HepG2 (cell line): ENCODE results near the gene SATB1. TPM values are rescaled to one million over a fixed set of nuclear protein-coding genes. Genes with fewer than 3 reads are reported as not detected.

Experiments
- ATAC-seq: fragments of 200-7000 bp; cut with Tn5 transposase; 3 replicates; pipeline ENCODE4 v1.9.1; 2020; ENCODE audit warnings: mild to moderate bottlenecking, moderate library complexity
- BruUV-seq: library from RNA; stranded (reverse); fragments of 400-500 nt; replicated peaks from 2 replicates; lab custom pipeline; 2021; lab: Mats Ljungman, UMichigan
- CTCF ChIA-PET: fragments of 300-600 bp; formaldehyde crosslinking; extraction: SDS; loops from one replicate; lab custom pipeline; 2021; ENCODE audit warnings: low total read pairs, inconsistent platforms, low intra/inter-chr PET ratio; lab: Yijun Ruan, JAX
- POLR2A ChIA-PET: fragments of 350-600 bp; sonication (Branson Sonifier 250); formaldehyde crosslinking; loops from one replicate; lab custom pipeline; 2020; ENCODE audit warnings: antibody characterized with exemption, inconsistent platforms; lab: Yijun Ruan, JAX
- DNase-seq: peaks from one replicate; pipeline ENCODE4 v3.0.0-alpha.2; 2015; ENCODE audit warnings: low spot score
- FAIRE-seq: peaks from 3 replicates; lab custom pipeline; 2011; peaks lifted over from hg19 to GRCh38; lab: Jason Lieb, UNC
- H2AFZ ChIP-seq: one replicate; pipeline ENCODE4 v1.6.1; 2011; ENCODE audit warnings: low read length, inconsistent platforms
- H3K27ac ChIP-seq: fragments of 300-600 bp; 3 replicates; pipeline ENCODE4 v1.8.0; 2011; ENCODE audit warnings: mixed run types, mild to moderate bottlenecking, mixed read lengths, low read length, inconsistent platforms; ENCODE audit not compliant: insufficient read depth; ENCODE audit errors: extremely low read length
- H3K27me3 ChIP-seq, 2 experiments: fragments of 200-600 bp in 1 of 2; 2 replicates in 1 of 2; 3 replicates in 1 of 2; pipeline versions ENCODE4 v1.6.0 to v1.8.0; 2011; ENCODE audit warnings: low read length in 2 of 2, mild to moderate bottlenecking in 2 of 2, moderate library complexity in 2 of 2, inconsistent platforms in 1 of 2; ENCODE audit not compliant: insufficient read depth in 2 of 2, control insufficient read depth in 1 of 2
- H3K36me3 ChIP-seq, 2 experiments: fragments of 200-600 bp in 1 of 2; replicated peaks in 1 of 2; 2 replicates in 1 of 2; 3 replicates in 1 of 2; pipeline versions ENCODE4 v1.5.1 to v1.8.0; 2011; ENCODE audit warnings: low read length in 2 of 2, inconsistent platforms in 1 of 2; ENCODE audit not compliant: insufficient read depth in 2 of 2, control insufficient read depth in 1 of 2
- H3K4me1 ChIP-seq: 2 replicates; pipeline ENCODE4 v1.5.1; 2012; ENCODE audit warnings: low read length, inconsistent platforms; ENCODE audit not compliant: insufficient read depth
- H3K4me2 ChIP-seq: 2 replicates; pipeline ENCODE4 v1.6.0; 2011; ENCODE audit warnings: low read depth, low read length, inconsistent platforms
- H3K4me3 ChIP-seq, 3 experiments: fragments of 200-600 bp in 1 of 3; sonication (generic), shearing (Covaris generic) in 1 of 3; replicated peaks in 1 of 3; 2 replicates each; pipeline ENCODE4 v1.5.1; 2011 to 2016; ENCODE audit warnings: low read length in 3 of 3, inconsistent platforms in 2 of 3, low read depth in 2 of 3, mild to moderate bottlenecking in 2 of 3, control low read depth in 1 of 3, mixed read lengths in 1 of 3; ENCODE audit not compliant: insufficient read depth in 1 of 3
- H3K79me2 ChIP-seq: one replicate; pipeline ENCODE4 v1.6.1; 2011; ENCODE audit warnings: low read length, inconsistent platforms; ENCODE audit not compliant: insufficient read depth
- H3K9ac ChIP-seq: 2 replicates; pipeline ENCODE4 v1.6.0; 2011; ENCODE audit warnings: mild to moderate bottlenecking, low read depth, low read length, inconsistent platforms; ENCODE audit not compliant: insufficient read depth
- H3K9me3 ChIP-seq: 2 replicates; pipeline ENCODE4 v1.5.1; 2012; ENCODE audit warnings: mild to moderate bottlenecking, low read length
- H4K20me1 ChIP-seq: 2 replicates; pipeline ENCODE4 v1.6.0; 2011; ENCODE audit warnings: inconsistent platforms, mild to moderate bottlenecking, low read length, moderate library complexity; ENCODE audit not compliant: insufficient read depth
- POGZ ChIP-seq: sonication (generic); formaldehyde crosslinking; IDR thresholded peaks from 2 replicates; pipeline ENCODE4 v1.4.0; 2020; ENCODE audit warnings: mild to moderate bottlenecking, missing genetic modification reagents
- SMC3 ChIP-seq: IDR thresholded peaks from 2 replicates; pipeline ENCODE4 v1.6.1; 2011; ENCODE audit warnings: low read length, improper control_type of control experiment
- ZC3H4 ChIP-seq: sonication (generic); formaldehyde crosslinking; IDR thresholded peaks from 2 replicates; pipeline ENCODE4 v1.4.0; 2020; ENCODE audit warnings: missing genetic modification reagents, borderline replicate concordance
- ZFP36 ChIP-seq: fragments of 150-350 bp; IDR thresholded peaks from 2 replicates; pipeline ENCODE4 v1.6.1; 2018; ENCODE audit warnings: borderline replicate concordance, low read length, low read depth; ENCODE audit not compliant: partially characterized antibody
- ZMYM2 ChIP-seq: sonication (generic); formaldehyde crosslinking; IDR thresholded peaks from 2 replicates; pipeline ENCODE4 v1.8.0; 2022; ENCODE audit warnings: mild to moderate bottlenecking, missing genetic modification reagents
- ZNF75D ChIP-seq: sonication (generic); formaldehyde crosslinking; IDR thresholded peaks from 2 replicates; pipeline ENCODE4 v1.8.1; 2023; ENCODE audit warnings: missing genetic modification reagents, mild to moderate bottlenecking, borderline replicate concordance
- ZSCAN31 ChIP-seq: sonication (generic); formaldehyde crosslinking; IDR thresholded peaks from 2 replicates; pipeline ENCODE4 v1.5.0; 2020; ENCODE audit warnings: low read depth, mild to moderate bottlenecking, missing genetic modification reagents
- WGBS: methylation state at CpG from one replicate; pipeline ENCODE4 v1.1.6; 2017; ENCODE audit warnings: low lambda C conversion rate; 5-methylcytosine and 5-hydroxymethylcytosine counted together
- in situ Hi-C: cut with HindIII; loops from 2 replicates; pipeline ENCODE4 v1.10.0; 2017; ENCODE audit warnings: low pct_unique_long_range_greater_than_20kb; ENCODE audit not compliant: extremely low pct_ligation_motif_present
- intact Hi-C: fragments of 100-400 bp; cut with micrococcal nuclease; formaldehyde crosslinking; loops from one replicate; pipeline ENCODE4 v1.10.0; 2022; ENCODE audit not compliant: unreplicated experiment
- polyA plus RNA-seq, 8 experiments: library from polyadenylated mRNA; depleted of rRNA in 3 of 8; stranded (reverse) in 7 of 8; unstranded in 1 of 8; fragments of >200 nt; fragmentation: Illumina TruSeq in 4 of 8; extraction: Trizol in 4 of 8; gene quantifications; 2 replicates each; pipeline versions ENCODE4 v1.2.1 to v1.2.3, GENCODE V29; 2011 to 2016; ENCODE audit warnings: low read depth in 4 of 8, missing spikeins in 1 of 8, mixed read lengths in 1 of 8; ENCODE audit not compliant: insufficient read depth in 1 of 8
- total RNA-seq, 5 experiments: library from RNA; depleted of rRNA; stranded (reverse); fragments of >200 nt; fragmentation: Illumina TruSeq; extraction: Trizol; gene quantifications; 2 replicates each; pipeline ENCODE4 v1.2.3, GENCODE V29; 2016; ENCODE audit warnings: low read depth in 1 of 5
- TF ChIP-seq, protein P1 (sequence below): sonication (generic); formaldehyde crosslinking; IDR thresholded peaks from 2 replicates; pipeline ENCODE4 v1.4.0; 2020; ENCODE audit warnings: missing genetic modification reagents, borderline replicate concordance
- TF ChIP-seq, protein P2 (sequence below): fragments of 450-650 bp; IDR thresholded peaks from 2 replicates; pipeline ENCODE4 v1.6.1; 2017; ENCODE audit warnings: mild to moderate bottlenecking
- TF ChIP-seq, protein P3 (sequence below): sonication (generic); formaldehyde crosslinking; IDR thresholded peaks from 2 replicates; pipeline ENCODE4 v1.8.0; 2022; ENCODE audit warnings: mild to moderate bottlenecking, missing genetic modification reagents, moderate library complexity
- TF ChIP-seq, protein P4 (sequence below): IDR thresholded peaks from 2 replicates; pipeline ENCODE4 v1.6.1; 2016; ENCODE audit warnings: missing compliant biosample characterization, missing genetic modification reagents, borderline replicate concordance

The SATB1 gene
- total and polyA plus RNA-seq, 2 of the 13 experiments (the other 11 are each of a cell fraction or from before 2014, with no cell fraction given) = 0.03 TPM; not detected in 1

DNA sequence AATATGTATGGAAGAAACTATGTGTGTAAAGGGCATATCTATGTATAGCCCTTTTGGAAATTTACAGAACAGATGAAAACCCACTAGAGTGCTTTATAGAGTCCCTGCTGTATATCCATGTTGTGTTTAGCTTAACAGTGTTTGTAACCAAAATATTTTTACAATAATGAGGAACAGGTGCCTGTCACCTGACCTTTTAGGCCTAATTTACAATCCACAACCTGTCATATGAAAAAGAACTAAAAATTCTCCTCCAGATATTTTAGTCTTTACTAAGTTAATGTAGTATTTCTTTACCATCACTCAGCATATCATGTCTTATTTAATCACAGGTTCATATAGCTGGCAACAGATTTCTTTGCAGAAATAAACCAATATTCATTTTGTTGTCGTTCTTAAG is 16.4 kb upstream of the SATB1 start:
- ChIA-PET POLR2A (no interaction called here), CTCF (no interaction called here)
- no peak overlapping the region for H3K4me3 ChIP-seq
- H3K27ac ChIP-seq = no peak overlapping the region
- peaks cover 6 to 35% of the 10 kb centered on the region in 2 experiments for H3K27me3 ChIP-seq
- DNase-seq (no peak), FAIRE-seq (no peak), ATAC-seq (no peak)
- H3K9ac ChIP-seq = no peak overlapping the region
- H3K4me1 ChIP-seq = no peaks in the 10 kb centered on the region
- no peaks in the 10 kb centered on the region for H3K9me3 ChIP-seq
- no peak overlapping the region for H2AFZ ChIP-seq
- 2% methylated on average over 1 of the region's 1 CpG for WGBS
- no peaks in the 10 kb centered on the region for H3K79me2 ChIP-seq
- intact Hi-C loops (no loop called here), in situ Hi-C loops (no loop called here)
- H4K20me1 ChIP-seq = no peaks in the 10 kb centered on the region
- BruUV-seq = no TSS peak
- H3K36me3 ChIP-seq = no peaks in the 10 kb centered on the region
- TF ChIP-seq, protein P1, sequence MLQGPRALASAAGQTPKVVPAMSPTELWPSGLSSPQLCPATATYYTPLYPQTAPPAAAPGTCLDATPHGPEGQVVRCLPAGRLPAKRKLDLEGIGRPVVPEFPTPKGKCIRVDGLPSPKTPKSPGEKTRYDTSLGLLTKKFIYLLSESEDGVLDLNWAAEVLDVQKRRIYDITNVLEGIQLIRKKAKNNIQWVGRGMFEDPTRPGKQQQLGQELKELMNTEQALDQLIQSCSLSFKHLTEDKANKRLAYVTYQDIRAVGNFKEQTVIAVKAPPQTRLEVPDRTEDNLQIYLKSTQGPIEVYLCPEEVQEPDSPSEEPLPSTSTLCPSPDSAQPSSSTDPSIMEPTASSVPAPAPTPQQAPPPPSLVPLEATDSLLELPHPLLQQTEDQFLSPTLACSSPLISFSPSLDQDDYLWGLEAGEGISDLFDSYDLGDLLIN (CRISPR knock-in tag) = no peak
- no peak for TF ChIP-seq POGZ (CRISPR knock-in tag)
- no peak for TF ChIP-seq ZMYM2 (CRISPR knock-in tag)
- TF ChIP-seq ZSCAN31 (CRISPR knock-in tag) = no peak
- TF ChIP-seq SMC3 = no peak
- H3K4me2 ChIP-seq = no peak overlapping the region

DNA sequence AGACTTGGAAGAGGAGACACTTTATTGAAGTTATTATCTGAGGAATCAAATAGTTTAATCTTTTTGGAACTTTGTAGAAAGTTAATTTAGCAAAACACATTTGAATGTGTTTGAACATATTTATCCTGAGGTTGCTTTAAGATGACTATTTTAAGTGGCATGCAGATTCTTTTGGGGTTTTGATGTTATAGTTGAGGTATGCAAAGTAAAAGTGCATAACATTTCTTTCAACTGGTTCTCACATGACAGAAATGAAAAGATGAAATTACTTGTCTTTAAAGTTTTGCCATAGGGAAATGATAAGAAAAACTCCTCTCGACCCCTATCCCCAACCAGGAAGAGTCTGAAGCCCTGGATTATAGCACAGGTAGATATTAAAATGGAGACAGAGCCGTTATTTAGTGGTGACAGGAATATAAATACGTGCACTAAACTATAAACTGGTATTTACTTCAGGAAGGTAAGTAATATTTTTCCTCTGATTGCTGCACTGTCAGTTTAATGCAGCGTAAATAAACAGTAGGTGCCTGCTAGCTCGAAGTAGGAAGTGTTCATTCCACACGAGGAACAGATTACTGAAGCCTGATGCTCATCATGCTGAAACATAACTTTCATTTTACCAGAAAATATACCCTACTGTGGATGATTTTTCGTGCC is 15.1 kb upstream of the SATB1 start:
- H3K4me2 ChIP-seq = no peak overlapping the region
- peaks cover 5 to 23% of the 10 kb centered on the region in 2 experiments for H3K27me3 ChIP-seq
- H4K20me1 ChIP-seq = no peaks in the 10 kb centered on the region
- WGBS = 2% methylated on average over 7 of the region's 7 CpGs
- intact Hi-C loops (no loop called here), in situ Hi-C loops (no loop called here)
- ChIA-PET POLR2A (no interaction called here), CTCF (no interaction called here)
- ATAC-seq = no peak
- H2AFZ ChIP-seq = no peak overlapping the region
- no peaks in the 10 kb centered on the region for H3K4me1 ChIP-seq
- no peaks in the 10 kb centered on the region for H3K36me3 ChIP-seq
- no TSS peak for BruUV-seq
- DNase-seq = no peak
- H3K4me3 ChIP-seq = no peak overlapping the region
- H3K9ac ChIP-seq = no peak overlapping the region
- no peak for FAIRE-seq
- no peaks in the 10 kb centered on the region for H3K79me2 ChIP-seq
- H3K27ac ChIP-seq = no peak overlapping the region
- H3K9me3 ChIP-seq = no peaks in the 10 kb centered on the region
- no peak for TF ChIP-seq ZFP36
- TF ChIP-seq ZC3H4 (CRISPR knock-in tag) = no peak
- TF ChIP-seq, protein P2, sequence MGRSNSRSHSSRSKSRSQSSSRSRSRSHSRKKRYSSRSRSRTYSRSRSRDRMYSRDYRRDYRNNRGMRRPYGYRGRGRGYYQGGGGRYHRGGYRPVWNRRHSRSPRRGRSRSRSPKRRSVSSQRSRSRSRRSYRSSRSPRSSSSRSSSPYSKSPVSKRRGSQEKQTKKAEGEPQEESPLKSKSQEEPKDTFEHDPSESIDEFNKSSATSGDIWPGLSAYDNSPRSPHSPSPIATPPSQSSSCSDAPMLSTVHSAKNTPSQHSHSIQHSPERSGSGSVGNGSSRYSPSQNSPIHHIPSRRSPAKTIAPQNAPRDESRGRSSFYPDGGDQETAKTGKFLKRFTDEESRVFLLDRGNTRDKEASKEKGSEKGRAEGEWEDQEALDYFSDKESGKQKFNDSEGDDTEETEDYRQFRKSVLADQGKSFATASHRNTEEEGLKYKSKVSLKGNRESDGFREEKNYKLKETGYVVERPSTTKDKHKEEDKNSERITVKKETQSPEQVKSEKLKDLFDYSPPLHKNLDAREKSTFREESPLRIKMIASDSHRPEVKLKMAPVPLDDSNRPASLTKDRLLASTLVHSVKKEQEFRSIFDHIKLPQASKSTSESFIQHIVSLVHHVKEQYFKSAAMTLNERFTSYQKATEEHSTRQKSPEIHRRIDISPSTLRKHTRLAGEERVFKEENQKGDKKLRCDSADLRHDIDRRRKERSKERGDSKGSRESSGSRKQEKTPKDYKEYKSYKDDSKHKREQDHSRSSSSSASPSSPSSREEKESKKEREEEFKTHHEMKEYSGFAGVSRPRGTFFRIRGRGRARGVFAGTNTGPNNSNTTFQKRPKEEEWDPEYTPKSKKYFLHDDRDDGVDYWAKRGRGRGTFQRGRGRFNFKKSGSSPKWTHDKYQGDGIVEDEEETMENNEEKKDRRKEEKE = no peak
- TF ChIP-seq, protein P3, sequence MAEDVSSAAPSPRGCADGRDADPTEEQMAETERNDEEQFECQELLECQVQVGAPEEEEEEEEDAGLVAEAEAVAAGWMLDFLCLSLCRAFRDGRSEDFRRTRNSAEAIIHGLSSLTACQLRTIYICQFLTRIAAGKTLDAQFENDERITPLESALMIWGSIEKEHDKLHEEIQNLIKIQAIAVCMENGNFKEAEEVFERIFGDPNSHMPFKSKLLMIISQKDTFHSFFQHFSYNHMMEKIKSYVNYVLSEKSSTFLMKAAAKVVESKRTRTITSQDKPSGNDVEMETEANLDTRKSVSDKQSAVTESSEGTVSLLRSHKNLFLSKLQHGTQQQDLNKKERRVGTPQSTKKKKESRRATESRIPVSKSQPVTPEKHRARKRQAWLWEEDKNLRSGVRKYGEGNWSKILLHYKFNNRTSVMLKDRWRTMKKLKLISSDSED (CRISPR knock-in tag) = no peak
- TF ChIP-seq, protein P4, sequence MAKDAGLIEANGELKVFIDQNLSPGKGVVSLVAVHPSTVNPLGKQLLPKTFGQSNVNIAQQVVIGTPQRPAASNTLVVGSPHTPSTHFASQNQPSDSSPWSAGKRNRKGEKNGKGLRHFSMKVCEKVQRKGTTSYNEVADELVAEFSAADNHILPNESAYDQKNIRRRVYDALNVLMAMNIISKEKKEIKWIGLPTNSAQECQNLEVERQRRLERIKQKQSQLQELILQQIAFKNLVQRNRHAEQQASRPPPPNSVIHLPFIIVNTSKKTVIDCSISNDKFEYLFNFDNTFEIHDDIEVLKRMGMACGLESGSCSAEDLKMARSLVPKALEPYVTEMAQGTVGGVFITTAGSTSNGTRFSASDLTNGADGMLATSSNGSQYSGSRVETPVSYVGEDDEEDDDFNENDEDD (CRISPR knock-in tag) = no peak
- no peak for TF ChIP-seq ZNF75D (CRISPR knock-in tag)
